K562 (cell line): ENCODE measurements around the gene ACAP2. TPM values are rescaled to one million over a fixed set of nuclear protein-coding genes. Genes with fewer than 3 reads are reported as not detected.

Source experiments
- DACH1 ChIP-seq: fragments of 450-650 bp; IDR thresholded peaks from 2 replicates; pipeline ENCODE4 v1.6.1; 2018; ENCODE audit not compliant: partially characterized antibody
- GTF2A2 ChIP-seq: IDR thresholded peaks from 2 replicates; pipeline ENCODE4 v1.6.1; 2016; ENCODE audit warnings: mild to moderate bottlenecking, missing genetic modification characterization, missing compliant biosample characterization
- HDAC1 ChIP-seq, 2 experiments: fragments of 450-650 bp; IDR thresholded peaks; 2 replicates each; pipeline ENCODE4 v1.6.1; 2016 to 2017; ENCODE audit warnings: inconsistent platforms in 1 of 2, mild to moderate bottlenecking in 1 of 2, moderate library complexity in 1 of 2
- MGA ChIP-seq: fragments of 450-650 bp; IDR thresholded peaks from 2 replicates; pipeline ENCODE4 v1.6.1; 2016; ENCODE audit warnings: mild to moderate bottlenecking, moderate library complexity
- PHB ChIP-seq: fragments of 250-450 bp; sonication (Bioruptor Pico); IDR thresholded peaks from 2 replicates; pipeline ENCODE4 v1.5.0; 2021
- POLR2H ChIP-seq: IDR thresholded peaks from 2 replicates; pipeline ENCODE4 v1.6.1; 2016; ENCODE audit warnings: missing genetic modification characterization, low read depth, mild to moderate bottlenecking, control low read depth, missing compliant biosample characterization, moderate library complexity
- SRSF3 ChIP-seq: fragments of 200-400 bp; formaldehyde crosslinking; IDR thresholded peaks from 2 replicates; pipeline ENCODE4 v1.6.1; 2016; ENCODE audit warnings: mild to moderate bottlenecking, low read length, moderate library complexity; ENCODE audit not compliant: insufficient read depth
- TARDBP ChIP-seq: fragments of 450-650 bp; IDR thresholded peaks from 2 replicates; pipeline ENCODE4 v1.6.1; 2016
- ZNF143 ChIP-seq: sonication (generic); formaldehyde crosslinking; IDR thresholded peaks from 2 replicates; pipeline ENCODE4 v1.9.0; 2022; ENCODE audit warnings: mild to moderate bottlenecking, missing genetic modification reagents
- ZNF263 ChIP-seq: sonication (generic); formaldehyde crosslinking; IDR thresholded peaks from 2 replicates; pipeline ENCODE4 v1.8.0; 2022; ENCODE audit warnings: mild to moderate bottlenecking, missing genetic modification reagents, borderline replicate concordance
- polyA plus RNA-seq, 8 experiments: library from polyadenylated mRNA; depleted of rRNA in 4 of 8; stranded (reverse) in 5 of 8; unstranded in 3 of 8; fragments of >200 nt; fragmentation: Nextera tagmentation in 2 of 8; fragmentation: Illumina TruSeq in 1 of 8; extraction: Ambion mirVana in 2 of 8; extraction: Trizol in 1 of 8; gene quantifications; 2 replicates each; pipeline versions ENCODE4 v1.2.1 to v1.2.3, GENCODE V29; 2011 to 2014; ENCODE audit warnings: inconsistent platforms in 1 of 8, missing spikeins in 1 of 8
- total RNA-seq, 7 experiments: library from RNA; depleted of rRNA in 6 of 7; stranded (reverse); fragments of >200 nt in 6 of 7; fragmentation: Illumina TruSeq in 2 of 7; extraction: Trizol in 2 of 7; gene quantifications; 2 replicates each; pipeline versions ENCODE4 v1.2.1 to v1.2.3, GENCODE V29; 2011 to 2021; ENCODE audit warnings: low replicate concordance in 1 of 7
- TF ChIP-seq, protein P1 (sequence below): fragments of 450-650 bp; IDR thresholded peaks from 2 replicates; pipeline ENCODE4 v1.6.1; 2018; ENCODE audit not compliant: partially characterized antibody
- TF ChIP-seq, protein P2 (sequence below): IDR thresholded peaks from 3 replicates; pipeline ENCODE4 v1.6.1; 2011; ENCODE audit warnings: borderline replicate concordance, mild to moderate bottlenecking; ENCODE audit not compliant: insufficient read length, insufficient read depth

Gene ACAP2
- total and polyA plus RNA-seq, 9 of the 15 experiments (the other 6 are each of a cell fraction or from before 2014, with no cell fraction given): 10.6 to 52.7 (median 34.4) TPM

DNA sequence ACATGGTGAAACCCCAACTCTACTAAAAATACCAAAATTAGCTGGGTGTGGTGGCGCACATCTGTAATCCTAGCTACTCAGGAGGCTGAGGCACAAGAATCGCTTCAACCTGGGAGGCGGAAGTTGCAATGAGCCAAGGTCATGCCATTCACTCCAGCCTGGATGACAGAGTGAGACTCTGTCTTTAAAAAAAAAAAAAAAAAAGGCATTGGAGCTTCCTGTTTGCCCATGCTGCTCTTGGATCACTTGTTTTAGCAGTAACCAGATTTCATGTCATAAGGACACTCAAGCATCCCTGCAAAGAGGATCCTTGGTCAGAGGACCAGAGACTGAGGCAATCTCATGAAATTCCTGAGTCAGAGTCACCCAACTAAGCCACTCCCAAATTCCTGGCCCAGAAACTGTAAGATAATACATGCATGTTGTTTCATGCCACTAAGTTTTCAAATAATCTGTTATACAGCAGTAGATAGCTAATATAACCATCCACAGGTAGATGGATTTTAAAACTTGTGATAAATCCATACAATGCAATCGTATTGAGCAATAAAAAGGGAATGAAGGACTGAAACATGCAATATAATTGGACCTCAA lies 89.8 kb downstream of the ACAP2 start (continued):
- TF ChIP-seq, protein P1, sequence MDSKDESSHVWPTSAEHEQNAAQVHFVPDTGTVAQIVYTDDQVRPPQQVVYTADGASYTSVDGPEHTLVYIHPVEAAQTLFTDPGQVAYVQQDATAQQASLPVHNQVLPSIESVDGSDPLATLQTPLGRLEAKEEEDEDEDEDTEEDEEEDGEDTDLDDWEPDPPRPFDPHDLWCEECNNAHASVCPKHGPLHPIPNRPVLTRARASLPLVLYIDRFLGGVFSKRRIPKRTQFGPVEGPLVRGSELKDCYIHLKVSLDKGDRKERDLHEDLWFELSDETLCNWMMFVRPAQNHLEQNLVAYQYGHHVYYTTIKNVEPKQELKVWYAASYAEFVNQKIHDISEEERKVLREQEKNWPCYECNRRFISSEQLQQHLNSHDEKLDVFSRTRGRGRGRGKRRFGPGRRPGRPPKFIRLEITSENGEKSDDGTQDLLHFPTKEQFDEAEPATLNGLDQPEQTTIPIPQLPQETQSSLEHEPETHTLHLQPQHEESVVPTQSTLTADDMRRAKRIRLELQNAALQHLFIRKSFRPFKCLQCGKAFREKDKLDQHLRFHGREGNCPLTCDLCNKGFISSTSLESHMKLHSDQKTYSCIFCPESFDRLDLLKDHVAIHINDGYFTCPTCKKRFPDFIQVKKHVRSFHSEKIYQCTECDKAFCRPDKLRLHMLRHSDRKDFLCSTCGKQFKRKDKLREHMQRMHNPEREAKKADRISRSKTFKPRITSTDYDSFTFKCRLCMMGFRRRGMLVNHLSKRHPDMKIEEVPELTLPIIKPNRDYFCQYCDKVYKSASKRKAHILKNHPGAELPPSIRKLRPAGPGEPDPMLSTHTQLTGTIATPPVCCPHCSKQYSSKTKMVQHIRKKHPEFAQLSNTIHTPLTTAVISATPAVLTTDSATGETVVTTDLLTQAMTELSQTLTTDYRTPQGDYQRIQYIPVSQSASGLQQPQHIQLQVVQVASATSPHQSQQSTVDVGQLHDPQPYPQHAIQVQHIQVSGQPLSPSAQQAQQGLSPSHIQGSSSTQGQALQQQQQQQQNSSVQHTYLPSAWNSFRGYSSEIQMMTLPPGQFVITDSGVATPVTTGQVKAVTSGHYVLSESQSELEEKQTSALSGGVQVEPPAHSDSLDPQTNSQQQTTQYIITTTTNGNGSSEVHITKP: no peak
- TF ChIP-seq SRSF3: no peak
- no peak for TF ChIP-seq DACH1
- no peak for TF ChIP-seq POLR2H
- TF ChIP-seq PHB: no peak
- no peak for TF ChIP-seq ZNF263 (CRISPR knock-in tag)
- no peak for TF ChIP-seq GTF2A2
- no peak; a peak in 1 of 4 replicates for TF ChIP-seq HDAC1 (IDR thresholded peaks at IDR 0.05)
- TF ChIP-seq, protein P2, sequence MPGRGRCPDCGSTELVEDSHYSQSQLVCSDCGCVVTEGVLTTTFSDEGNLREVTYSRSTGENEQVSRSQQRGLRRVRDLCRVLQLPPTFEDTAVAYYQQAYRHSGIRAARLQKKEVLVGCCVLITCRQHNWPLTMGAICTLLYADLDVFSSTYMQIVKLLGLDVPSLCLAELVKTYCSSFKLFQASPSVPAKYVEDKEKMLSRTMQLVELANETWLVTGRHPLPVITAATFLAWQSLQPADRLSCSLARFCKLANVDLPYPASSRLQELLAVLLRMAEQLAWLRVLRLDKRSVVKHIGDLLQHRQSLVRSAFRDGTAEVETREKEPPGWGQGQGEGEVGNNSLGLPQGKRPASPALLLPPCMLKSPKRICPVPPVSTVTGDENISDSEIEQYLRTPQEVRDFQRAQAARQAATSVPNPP: no peak
- no peak for TF ChIP-seq ZNF143 (CRISPR knock-in tag)
- no peak; the same call in 1 of the 2 replicates for TF ChIP-seq MGA
- TF ChIP-seq TARDBP: no peak
